Liver (tissue), 9 donors: ENCODE results near the gene SAYSD1. TPM values are rescaled to one million over a fixed set of nuclear protein-coding genes. Genes with fewer than 3 reads are reported as not detected.
A peak's percentile ranks its signal among the peaks of the same experiment; 100 is the strongest.

Experiments
- DNase-seq: peaks from one replicate; pipeline ENCODE4 v3.0.0-alpha.2; 2017; ENCODE audit warnings: low spot score
- H3K27ac ChIP-seq, 2 donors: one replicate each; pipeline ENCODE4 v1.7.0; 2013; ENCODE audit warnings: inconsistent platforms in 2 of 2, low read length in 2 of 2, control low read depth in 1 of 2, low read depth in 1 of 2, mild to moderate bottlenecking in 1 of 2
- H3K27me3 ChIP-seq, 4 donors: one replicate each; pipeline versions ENCODE4 v1.6.1 to v1.7.0; 2013; ENCODE audit warnings: low read length in 3 of 4, inconsistent platforms in 1 of 4, mild to moderate bottlenecking in 1 of 4, moderate library complexity in 1 of 4; ENCODE audit not compliant: control insufficient read depth in 4 of 4, insufficient read depth in 4 of 4
- H3K36me3 ChIP-seq, 4 donors: one replicate each; pipeline versions ENCODE4 v1.6.1 to v1.7.0; 2013; ENCODE audit warnings: low read length in 3 of 4, mild to moderate bottlenecking in 3 of 4, low read depth in 1 of 4, moderate library complexity in 1 of 4; ENCODE audit not compliant: control insufficient read depth in 4 of 4, insufficient read depth in 3 of 4
- H3K4me1 ChIP-seq, 4 donors: one replicate each; pipeline versions ENCODE4 v1.6.1 to v1.7.0; 2013; ENCODE audit warnings: low read length in 3 of 4, mild to moderate bottlenecking in 3 of 4, moderate library complexity in 1 of 4; ENCODE audit not compliant: control insufficient read depth in 4 of 4, insufficient read depth in 4 of 4
- H3K4me3 ChIP-seq, 3 donors: one replicate each; pipeline versions ENCODE4 v1.6.1 to v1.7.0; 2013; ENCODE audit warnings: low read length in 3 of 3, control low read depth in 1 of 3, low read depth in 1 of 3, mild to moderate bottlenecking in 1 of 3
- H3K9ac ChIP-seq, 2 donors: one replicate each; pipeline ENCODE4 v1.7.0; 2013; ENCODE audit warnings: low read length in 2 of 2, mild to moderate bottlenecking in 2 of 2, moderate library complexity in 2 of 2, control low read depth in 1 of 2, low read depth in 1 of 2
- H3K9me3 ChIP-seq, 4 donors: one replicate each; pipeline versions ENCODE4 v1.6.1 to v1.7.0; 2013; ENCODE audit warnings: low read length in 3 of 4; ENCODE audit not compliant: control insufficient read depth in 4 of 4
- ATF3 ChIP-seq: IDR thresholded peaks from 2 replicates; pipeline ENCODE4 v1.6.1; 2016; ENCODE audit warnings: antibody characterized with exemption
- EGR1 ChIP-seq, 2 donors: IDR thresholded peaks; 2 replicates each; pipeline ENCODE4 v1.6.1; 2016 to 2018; ENCODE audit warnings: antibody characterized with exemption in 2 of 2, low read depth in 2 of 2
- FOXA2 ChIP-seq: IDR thresholded peaks from 2 replicates; pipeline ENCODE4 v1.6.1; 2016; ENCODE audit warnings: antibody characterized with exemption
- GABPA ChIP-seq, 2 donors: IDR thresholded peaks in 1 of 2; conservative IDR thresholded peaks in 1 of 2; 2 replicates each; pipeline ENCODE4 v1.6.1; 2016; ENCODE audit warnings: antibody characterized with exemption in 2 of 2, mild to moderate bottlenecking in 1 of 2, moderate library complexity in 1 of 2
- HNF4A ChIP-seq, 2 donors: conservative IDR thresholded peaks; 2 replicates each; pipeline ENCODE4 v1.6.1; 2016; ENCODE audit warnings: antibody characterized with exemption in 2 of 2, mild to moderate bottlenecking in 2 of 2
- JUND ChIP-seq, 2 donors: IDR thresholded peaks; 2 replicates each; pipeline ENCODE4 v1.6.1; 2016; ENCODE audit warnings: antibody characterized with exemption in 2 of 2
- NR2F2 ChIP-seq: IDR thresholded peaks from 2 replicates; pipeline ENCODE4 v1.6.1; 2016; ENCODE audit warnings: antibody characterized with exemption
- RAD21 ChIP-seq, 2 donors: IDR thresholded peaks; 2 replicates each; pipeline ENCODE4 v1.6.1; 2016; ENCODE audit warnings: antibody characterized with exemption in 2 of 2, mild to moderate bottlenecking in 2 of 2
- RXRA ChIP-seq, 2 donors: IDR thresholded peaks; 2 replicates each; pipeline ENCODE4 v1.6.1; 2017 to 2018; ENCODE audit warnings: antibody characterized with exemption in 2 of 2, mild to moderate bottlenecking in 1 of 2
- SP1 ChIP-seq: IDR thresholded peaks from 2 replicates; pipeline ENCODE4 v1.6.1; 2018; ENCODE audit warnings: antibody characterized with exemption, mild to moderate bottlenecking
- TAF1 ChIP-seq: conservative IDR thresholded peaks from 2 replicates; pipeline ENCODE4 v1.6.1; 2016; ENCODE audit warnings: antibody characterized with exemption, mild to moderate bottlenecking
- YY1 ChIP-seq: IDR thresholded peaks from 2 replicates; pipeline ENCODE4 v1.6.1; 2016; ENCODE audit warnings: antibody characterized with exemption, mild to moderate bottlenecking
- WGBS: extraction: QIAGEN DNeasy Blood & Tissue Kit; methylation state at CpG from one replicate; pipeline ENCODE4 v1.1.7; 2013; 5-methylcytosine and 5-hydroxymethylcytosine counted together
- polyA plus RNA-seq, 2 donors: library from polyadenylated mRNA; stranded (reverse) in 1 of 2; unstranded in 1 of 2; fragments of 200-250 nt in 1 of 2; fragments of >200 nt in 1 of 2; fragmentation: Nextera tagmentation in 1 of 2; extraction: Ambion mirVana in 1 of 2; gene quantifications; one replicate each; pipeline versions ENCODE4 v1.2.1 to v1.2.3, GENCODE V29; 2013 to 2015
- total RNA-seq, 2 donors: library from RNA; depleted of rRNA; stranded (reverse); fragments of >200 nt; gene quantifications; one replicate each; pipeline ENCODE4 v1.2.3, GENCODE V29; 2014
- TF ChIP-seq, protein P1 (sequence below): IDR thresholded peaks from 2 replicates; pipeline ENCODE4 v1.6.1; 2016; ENCODE audit warnings: antibody characterized with exemption, mild to moderate bottlenecking
- TF ChIP-seq, protein P2 (sequence below): fragments of 150-350 bp; IDR thresholded peaks from 2 replicates; pipeline ENCODE4 v1.5.1; 2017; ENCODE audit warnings: improper control_type of control experiment, low read depth, low read length; ENCODE audit not compliant: missing input control
- TF ChIP-seq, protein P3 (sequence below): IDR thresholded peaks from 2 replicates; pipeline ENCODE4 v1.6.1; 2016; ENCODE audit warnings: antibody characterized with exemption
- donor health status: healthy.
- donor health status: healthy.
- donor health status: healthy.
- donor health status: healthy.
- donor health status: healthy.

The SAYSD1 gene
- total and polyA plus RNA-seq, 4 donors = 6.5 to 12.2 (median 9.3) TPM

GRCh38 chr6:39088331-39088730 lies 26.7 kb downstream of the SAYSD1 start:
- Histone ChIP-seq H3K9ac (no peak overlapping the region), H3K4me1 (peaks cover 0 to 6% (median 3%) of the 10 kb centered on the region in 4 donors), H3K36me3 (no peaks in the 10 kb centered on the region), H3K4me3 (no peak overlapping the region), H3K27ac (no peak overlapping the region), H3K9me3 (no peaks in the 10 kb centered on the region), H3K27me3 (no peaks in the 10 kb centered on the region)
- DNase-seq = no peak
- WGBS = 16% methylated on average over 4 of the region's 4 CpGs
- TF ChIP-seq EGR1 (IDR thresholded peaks at IDR 0.05; ENCODE audit: low read depth in 2 of 2) (no peak), RAD21 (IDR thresholded peaks at IDR 0.05) (peak; percentile 72 to 77), YY1 (no peak), RXRA (IDR thresholded peaks at IDR 0.05) (no peak)
- TF ChIP-seq, protein P1, sequence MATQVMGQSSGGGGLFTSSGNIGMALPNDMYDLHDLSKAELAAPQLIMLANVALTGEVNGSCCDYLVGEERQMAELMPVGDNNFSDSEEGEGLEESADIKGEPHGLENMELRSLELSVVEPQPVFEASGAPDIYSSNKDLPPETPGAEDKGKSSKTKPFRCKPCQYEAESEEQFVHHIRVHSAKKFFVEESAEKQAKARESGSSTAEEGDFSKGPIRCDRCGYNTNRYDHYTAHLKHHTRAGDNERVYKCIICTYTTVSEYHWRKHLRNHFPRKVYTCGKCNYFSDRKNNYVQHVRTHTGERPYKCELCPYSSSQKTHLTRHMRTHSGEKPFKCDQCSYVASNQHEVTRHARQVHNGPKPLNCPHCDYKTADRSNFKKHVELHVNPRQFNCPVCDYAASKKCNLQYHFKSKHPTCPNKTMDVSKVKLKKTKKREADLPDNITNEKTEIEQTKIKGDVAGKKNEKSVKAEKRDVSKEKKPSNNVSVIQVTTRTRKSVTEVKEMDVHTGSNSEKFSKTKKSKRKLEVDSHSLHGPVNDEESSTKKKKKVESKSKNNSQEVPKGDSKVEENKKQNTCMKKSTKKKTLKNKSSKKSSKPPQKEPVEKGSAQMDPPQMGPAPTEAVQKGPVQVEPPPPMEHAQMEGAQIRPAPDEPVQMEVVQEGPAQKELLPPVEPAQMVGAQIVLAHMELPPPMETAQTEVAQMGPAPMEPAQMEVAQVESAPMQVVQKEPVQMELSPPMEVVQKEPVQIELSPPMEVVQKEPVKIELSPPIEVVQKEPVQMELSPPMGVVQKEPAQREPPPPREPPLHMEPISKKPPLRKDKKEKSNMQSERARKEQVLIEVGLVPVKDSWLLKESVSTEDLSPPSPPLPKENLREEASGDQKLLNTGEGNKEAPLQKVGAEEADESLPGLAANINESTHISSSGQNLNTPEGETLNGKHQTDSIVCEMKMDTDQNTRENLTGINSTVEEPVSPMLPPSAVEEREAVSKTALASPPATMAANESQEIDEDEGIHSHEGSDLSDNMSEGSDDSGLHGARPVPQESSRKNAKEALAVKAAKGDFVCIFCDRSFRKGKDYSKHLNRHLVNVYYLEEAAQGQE = peak; percentile 97
- TF ChIP-seq, protein P2, sequence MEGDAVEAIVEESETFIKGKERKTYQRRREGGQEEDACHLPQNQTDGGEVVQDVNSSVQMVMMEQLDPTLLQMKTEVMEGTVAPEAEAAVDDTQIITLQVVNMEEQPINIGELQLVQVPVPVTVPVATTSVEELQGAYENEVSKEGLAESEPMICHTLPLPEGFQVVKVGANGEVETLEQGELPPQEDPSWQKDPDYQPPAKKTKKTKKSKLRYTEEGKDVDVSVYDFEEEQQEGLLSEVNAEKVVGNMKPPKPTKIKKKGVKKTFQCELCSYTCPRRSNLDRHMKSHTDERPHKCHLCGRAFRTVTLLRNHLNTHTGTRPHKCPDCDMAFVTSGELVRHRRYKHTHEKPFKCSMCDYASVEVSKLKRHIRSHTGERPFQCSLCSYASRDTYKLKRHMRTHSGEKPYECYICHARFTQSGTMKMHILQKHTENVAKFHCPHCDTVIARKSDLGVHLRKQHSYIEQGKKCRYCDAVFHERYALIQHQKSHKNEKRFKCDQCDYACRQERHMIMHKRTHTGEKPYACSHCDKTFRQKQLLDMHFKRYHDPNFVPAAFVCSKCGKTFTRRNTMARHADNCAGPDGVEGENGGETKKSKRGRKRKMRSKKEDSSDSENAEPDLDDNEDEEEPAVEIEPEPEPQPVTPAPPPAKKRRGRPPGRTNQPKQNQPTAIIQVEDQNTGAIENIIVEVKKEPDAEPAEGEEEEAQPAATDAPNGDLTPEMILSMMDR = peak; percentile 50

GRCh38 chr6:39087197-39087596 lies 27.8 kb downstream of the SAYSD1 start:
- TF ChIP-seq JUND (IDR thresholded peaks at IDR 0.05) (no peak), EGR1 (IDR thresholded peaks at IDR 0.05; ENCODE audit: low read depth in 2 of 2) (no peak), RAD21 (IDR thresholded peaks at IDR 0.05) (no peak), FOXA2 (no peak), TAF1 (no peak), ATF3 (no peak), SP1 (no peak), NR2F2 (no peak), GABPA (IDR thresholded peaks at IDR 0.05 in 1 of 2, conservative IDR thresholded peaks at IDR 0.05 in 1 of 2) (no peak), HNF4A (conservative IDR thresholded peaks at IDR 0.05) (no peak)
- TF ChIP-seq, protein P1 = no peak
- TF ChIP-seq, protein P3, sequence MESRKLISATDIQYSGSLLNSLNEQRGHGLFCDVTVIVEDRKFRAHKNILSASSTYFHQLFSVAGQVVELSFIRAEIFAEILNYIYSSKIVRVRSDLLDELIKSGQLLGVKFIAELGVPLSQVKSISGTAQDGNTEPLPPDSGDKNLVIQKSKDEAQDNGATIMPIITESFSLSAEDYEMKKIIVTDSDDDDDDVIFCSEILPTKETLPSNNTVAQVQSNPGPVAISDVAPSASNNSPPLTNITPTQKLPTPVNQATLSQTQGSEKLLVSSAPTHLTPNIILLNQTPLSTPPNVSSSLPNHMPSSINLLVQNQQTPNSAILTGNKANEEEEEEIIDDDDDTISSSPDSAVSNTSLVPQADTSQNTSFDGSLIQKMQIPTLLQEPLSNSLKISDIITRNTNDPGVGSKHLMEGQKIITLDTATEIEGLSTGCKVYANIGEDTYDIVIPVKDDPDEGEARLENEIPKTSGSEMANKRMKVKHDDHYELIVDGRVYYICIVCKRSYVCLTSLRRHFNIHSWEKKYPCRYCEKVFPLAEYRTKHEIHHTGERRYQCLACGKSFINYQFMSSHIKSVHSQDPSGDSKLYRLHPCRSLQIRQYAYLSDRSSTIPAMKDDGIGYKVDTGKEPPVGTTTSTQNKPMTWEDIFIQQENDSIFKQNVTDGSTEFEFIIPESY = no peak
- Histone ChIP-seq H3K9me3 (no peaks in the 10 kb centered on the region), H3K4me1 (no peaks in the 10 kb centered on the region), H3K4me3 (no peak overlapping the region), H3K9ac (no peak overlapping the region), H3K36me3 (no peaks in the 10 kb centered on the region), H3K27ac (no peak overlapping the region), H3K27me3 (no peaks in the 10 kb centered on the region)
- 71% methylated on average over 7 of the region's 7 CpGs for WGBS
- DNase-seq = no peak
